H9 (cell line): ENCODE results near the gene JAKMIP3. TPM values are rescaled to one million over a fixed set of nuclear protein-coding genes. Genes with fewer than 3 reads are reported as not detected.

Source experiments
- DNase-seq: peaks from one replicate; pipeline ENCODE4 v3.0.0-alpha.2; 2017
- H2AFZ ChIP-seq: one replicate; pipeline ENCODE4 v1.6.1; 2013; ENCODE audit warnings: mild to moderate bottlenecking, low read length, control low read depth, moderate library complexity
- H2AK5ac ChIP-seq: 2 replicates; pipeline ENCODE4 v1.6.1; 2013; ENCODE audit warnings: low read length, control low read depth, mixed read lengths; ENCODE audit not compliant: insufficient read length
- H2BK120ac ChIP-seq: one replicate; pipeline ENCODE4 v1.6.1; 2013; ENCODE audit warnings: low read depth, mild to moderate bottlenecking, low read length, control low read depth, inconsistent platforms; ENCODE audit not compliant: poor library complexity, severe bottlenecking
- H2BK12ac ChIP-seq: 2 replicates; pipeline ENCODE4 v1.6.1; 2013; ENCODE audit warnings: low read length, control low read depth, mixed read lengths, low read depth; ENCODE audit not compliant: insufficient read length
- H2BK15ac ChIP-seq: 2 replicates; pipeline ENCODE4 v1.6.1; 2013; ENCODE audit warnings: low read depth, low read length, control low read depth
- H2BK20ac ChIP-seq: one replicate; pipeline ENCODE4 v1.6.1; 2013; ENCODE audit warnings: low read depth, mild to moderate bottlenecking, low read length, control low read depth, inconsistent platforms; ENCODE audit not compliant: poor library complexity, severe bottlenecking
- H2BK5ac ChIP-seq: 2 replicates; pipeline ENCODE4 v1.6.1; 2013; ENCODE audit warnings: low read length, control low read depth, mixed read lengths; ENCODE audit not compliant: insufficient read length
- H3K14ac ChIP-seq: 2 replicates; pipeline ENCODE4 v1.6.1; 2013; ENCODE audit warnings: low read length, control low read depth; ENCODE audit not compliant: insufficient read depth
- H3K18ac ChIP-seq: 2 replicates; pipeline ENCODE4 v1.6.1; 2013; ENCODE audit warnings: low read depth, mild to moderate bottlenecking, mixed read lengths, low read length, control low read depth; ENCODE audit not compliant: insufficient read length
- H3K23ac ChIP-seq: 2 replicates; pipeline ENCODE4 v1.6.1; 2013; ENCODE audit warnings: low read length, control low read depth, mixed read lengths, low read depth; ENCODE audit not compliant: insufficient read length
- H3K23me2 ChIP-seq: 2 replicates; pipeline ENCODE4 v1.6.1; 2013; ENCODE audit warnings: low read depth, mild to moderate bottlenecking, mixed read lengths, low read length, control low read depth; ENCODE audit not compliant: insufficient read length, poor library complexity, severe bottlenecking
- H3K27ac ChIP-seq: 2 replicates; pipeline ENCODE4 v1.5.1; 2013; ENCODE audit warnings: low read length, control low read depth, mixed read lengths, low read depth; ENCODE audit not compliant: insufficient read length
- H3K27me3 ChIP-seq: 2 replicates; pipeline ENCODE4 v1.6.1; 2013; ENCODE audit warnings: low read length, control low read depth, inconsistent platforms; ENCODE audit not compliant: insufficient read depth
- H3K4ac ChIP-seq: 2 replicates; pipeline ENCODE4 v1.6.1; 2013; ENCODE audit warnings: low read depth, mild to moderate bottlenecking, control low read depth, inconsistent platforms, low read length, moderate library complexity
- H3K4me1 ChIP-seq: 2 replicates; pipeline ENCODE4 v1.6.1; 2013; ENCODE audit warnings: low read length, control low read depth, inconsistent platforms; ENCODE audit not compliant: insufficient read depth
- H3K4me2 ChIP-seq: 2 replicates; pipeline ENCODE4 v1.6.1; 2013; ENCODE audit warnings: low read length, control low read depth, mixed read lengths; ENCODE audit not compliant: insufficient read length, insufficient read depth
- H3K56ac ChIP-seq: 2 replicates; pipeline ENCODE4 v1.6.1; 2013; ENCODE audit warnings: low read depth, mild to moderate bottlenecking, mixed read lengths, low read length, control low read depth; ENCODE audit not compliant: insufficient read length
- H3K79me1 ChIP-seq: 2 replicates; pipeline ENCODE4 v1.6.1; 2013; ENCODE audit warnings: low read depth, mild to moderate bottlenecking, moderate library complexity, low read length, control low read depth, inconsistent platforms; ENCODE audit not compliant: insufficient read depth, poor library complexity, severe bottlenecking
- H3K79me2 ChIP-seq: 2 replicates; pipeline ENCODE4 v1.6.1; 2013; ENCODE audit warnings: low read length, control low read depth, inconsistent platforms; ENCODE audit not compliant: insufficient read depth
- H3K9ac ChIP-seq: 2 replicates; pipeline ENCODE4 v1.6.1; 2013; ENCODE audit warnings: low read length, control low read depth, mixed read lengths; ENCODE audit not compliant: insufficient read length; ENCODE audit errors: extremely low read depth
- H3K9me3 ChIP-seq: one replicate; pipeline ENCODE4 v1.6.1; 2013; ENCODE audit warnings: low read depth, low read length, inconsistent platforms; ENCODE audit not compliant: control insufficient read depth
- H3T11ph ChIP-seq: one replicate; pipeline ENCODE4 v1.6.1; 2013; ENCODE audit warnings: mild to moderate bottlenecking, low read length, control low read depth, inconsistent platforms
- H4K20me1 ChIP-seq: one replicate; pipeline ENCODE4 v1.6.1; 2013; ENCODE audit not compliant: control insufficient read depth, insufficient read length, insufficient read depth
- H4K5ac ChIP-seq: 2 replicates; pipeline ENCODE4 v1.6.1; 2013; ENCODE audit warnings: low read depth, mild to moderate bottlenecking, mixed read lengths, low read length, control low read depth; ENCODE audit not compliant: insufficient read length
- H4K8ac ChIP-seq: replicated peaks from 2 replicates; pipeline ENCODE4 v1.6.1; 2013; ENCODE audit warnings: low read length, control low read depth, mixed read lengths, low read depth; ENCODE audit not compliant: insufficient read length
- H4K91ac ChIP-seq: 2 replicates; pipeline ENCODE4 v1.6.1; 2013; ENCODE audit warnings: low read depth, mild to moderate bottlenecking, moderate library complexity, mixed read lengths, low read length, control low read depth; ENCODE audit not compliant: insufficient read length
- H3K27ac Mint-ChIP-seq, 3 experiments: 2 replicates in 2 of 3; 3 replicates in 1 of 3; pipeline ENCODE4 v1.8.0; 2020 to 2021; ENCODE audit warnings: mixed read lengths in 3 of 3, mild to moderate bottlenecking in 1 of 3, moderate library complexity in 1 of 3
- H3K27me3 Mint-ChIP-seq: 2 replicates; pipeline ENCODE4 v1.8.0; 2021; ENCODE audit warnings: low read depth, mild to moderate bottlenecking, moderate library complexity, mixed read lengths
- H3K36me3 Mint-ChIP-seq, 3 experiments: 2 replicates in 2 of 3; 3 replicates in 1 of 3; pipeline ENCODE4 v1.8.0; 2020 to 2021; ENCODE audit warnings: low read depth in 3 of 3, mixed read lengths in 3 of 3; ENCODE audit not compliant: insufficient read depth in 1 of 3
- H3K4me1 Mint-ChIP-seq, 2 experiments: 2 replicates each; pipeline ENCODE4 v1.8.0; 2020; ENCODE audit warnings: mixed read lengths in 2 of 2
- H3K4me3 Mint-ChIP-seq, 2 experiments: 2 replicates in 1 of 2; 3 replicates in 1 of 2; pipeline ENCODE4 v1.8.0; 2020 to 2021; ENCODE audit warnings: mild to moderate bottlenecking in 2 of 2, mixed read lengths in 2 of 2, moderate library complexity in 1 of 2
- H3K9me3 Mint-ChIP-seq, 2 experiments: 2 replicates in 1 of 2; 3 replicates in 1 of 2; pipeline ENCODE4 v1.8.0; 2020; ENCODE audit warnings: mild to moderate bottlenecking in 2 of 2, mixed read lengths in 2 of 2, moderate library complexity in 1 of 2
- CTCF ChIP-seq: fragments of 200-600 bp; sonication (generic); conservative IDR thresholded peaks from 3 replicates; pipeline ENCODE4 v1.8.0; 2021; ENCODE audit warnings: antibody characterized with exemption, mild to moderate bottlenecking
- WGBS: extraction: QIAGEN DNeasy Blood & Tissue Kit; methylation state at CpG from one replicate; pipeline ENCODE4 v1.1.7; 2013; ENCODE audit warnings: missing lambda C conversion rate, low lambda C conversion rate, mixed read lengths; ENCODE audit not compliant: insufficient read length; ENCODE audit errors: extremely low coverage; 5-methylcytosine and 5-hydroxymethylcytosine counted together
- total RNA-seq: library from RNA; stranded (reverse); gene quantifications from 2 replicates; pipeline ENCODE4 v1.2.1, GENCODE V29; 2021

The JAKMIP3 gene
- total RNA-seq, 1 experiment from 2014 or later = 0.50 TPM

- Histone ChIP-seq H3K4ac (no peak overlapping the region), H3K23ac (no peak overlapping the region), H2BK5ac (no peak overlapping the region), H2BK20ac (no peak overlapping the region), H3T11ph (no peak overlapping the region), H2BK15ac (no peak overlapping the region), H4K8ac (no peak overlapping the region), H3K27me3 (no peaks in the 10 kb centered on the region), H3K27ac (no peak overlapping the region), H3K79me1 (no peaks in the 10 kb centered on the region), H3K9ac (no peak overlapping the region), H2AK5ac (no peak overlapping the region), H2BK120ac (no peak overlapping the region), H2BK12ac (no peak overlapping the region), H3K56ac (no peak overlapping the region), H3K4me2 (no peak overlapping the region), H4K20me1 (no peaks in the 10 kb centered on the region), H3K23me2 (no peaks in the 10 kb centered on the region), H3K4me1 (peaks cover 2% of the 10 kb centered on the region; the same call in 1 of the 2 replicates), H3K14ac (no peak overlapping the region), H3K18ac (no peak overlapping the region), H4K5ac (no peak overlapping the region), H2AFZ (no peak overlapping the region), H3K79me2 (no peaks in the 10 kb centered on the region), H4K91ac (no peak overlapping the region), H3K9me3 (no peaks in the 10 kb centered on the region)
- DNase-seq = no peak
- no CpG with 5 or more reads among the region's 10 CpGs for WGBS
- Mint-ChIP-seq H3K36me3 (peaks cover 0 to 5% (median 0%) of the 10 kb centered on the region in 3 experiments; a peak in 1 of 7 replicates), H3K9me3 (peaks cover 0 to 3% of the 10 kb centered on the region in 2 experiments; a peak in 3 of 5 replicates), H3K4me3 (no peak overlapping the region), H3K4me1 (peaks cover 33% of the 10 kb centered on the region in 2 experiments), H3K27me3 (peaks cover 3% of the 10 kb centered on the region; the same call in 1 of the 2 replicates), H3K27ac (no peak overlapping the region)
- no peak for TF ChIP-seq CTCF
Measured at GRCh38 chr10:132063432-132063831, 2.3 kb upstream of the JAKMIP3 start.
